Measurements from ENCODE around the gene ANKRD34A. TPM values are rescaled to one million over a fixed set of nuclear protein-coding genes. Genes with fewer than 3 reads are reported as not detected.
A peak's percentile ranks its signal among the peaks of the same experiment; 100 is the strongest.

Gene ANKRD34A
- total and polyA plus RNA-seq, 2 of the 13 experiments (the other 11 are each of a cell fraction or from before 2014, with no cell fraction given): 0.05 to 0.07 TPM

GRCh38 chr1:145957443-145958319 lies 6.7 kb downstream of the ANKRD34A start, which contains the start of gene LIX1L (continued):
- TF ChIP-seq ZNF496 (CRISPR knock-in tag; IDR thresholded peaks at IDR 0.05; ENCODE audit: insufficient replicate concordance): no peak
- peak; percentile 93 for TF ChIP-seq HMG20B (CRISPR knock-in tag; conservative IDR thresholded peaks at IDR 0.05)
- no peak for TF ChIP-seq ZNF570 (CRISPR knock-in tag; IDR thresholded peaks at IDR 0.05; ENCODE audit: borderline replicate concordance)
- no peak for TF ChIP-seq KAT2B (IDR thresholded peaks at IDR 0.05; ENCODE audit: borderline replicate concordance, low read depth, low read length)
- TF ChIP-seq RNF219 (CRISPR knock-in tag; IDR thresholded peaks at IDR 0.05): no peak
- TF ChIP-seq ZNF747 (CRISPR knock-in tag; IDR thresholded peaks at IDR 0.05; ENCODE audit: borderline replicate concordance): peak; percentile 53; the same call in 1 of the 2 replicates
- no peak for TF ChIP-seq FOXP1 (IDR thresholded peaks at IDR 0.05)
- no peak for TF ChIP-seq FOXP1 (CRISPR knock-in tag; IDR thresholded peaks at IDR 0.05)
- TF ChIP-seq WIZ (CRISPR knock-in tag; IDR thresholded peaks at IDR 0.05): no peak
- no peak for TF ChIP-seq KLF6 (CRISPR knock-in tag; IDR thresholded peaks at IDR 0.05)
- TF ChIP-seq NR3C1 (CRISPR knock-in tag; IDR thresholded peaks at IDR 0.05): no peak
- no peak for TF ChIP-seq MLLT10 (CRISPR knock-in tag; IDR thresholded peaks at IDR 0.05)
- no peak for TF ChIP-seq ZFP62 (CRISPR knock-in tag; IDR thresholded peaks at IDR 0.05)
- no peak for TF ChIP-seq ZNF20 (CRISPR knock-in tag; IDR thresholded peaks at IDR 0.05)
- no peak for TF ChIP-seq MAFK (conservative IDR thresholded peaks at IDR 0.05 in 1 of 2, IDR thresholded peaks at IDR 0.05 in 1 of 2; ENCODE audit: low read length in 2 of 2)
- TF ChIP-seq ZHX2 (IDR thresholded peaks at IDR 0.05; ENCODE audit: low read depth): no peak
- no peak for TF ChIP-seq ZHX2 (CRISPR knock-in tag; IDR thresholded peaks at IDR 0.05; ENCODE audit: borderline replicate concordance)
- TF ChIP-seq ZNF253 (CRISPR knock-in tag; IDR thresholded peaks at IDR 0.05; ENCODE audit: borderline replicate concordance): no peak
- no peak for TF ChIP-seq FOSL1 (CRISPR knock-in tag; IDR thresholded peaks at IDR 0.05; ENCODE audit: borderline replicate concordance)
- TF ChIP-seq ZNF83 (CRISPR knock-in tag; IDR thresholded peaks at IDR 0.05; ENCODE audit: borderline replicate concordance): no peak
- TF ChIP-seq THAP11 (CRISPR knock-in tag; IDR thresholded peaks at IDR 0.05): no peak; the same call in 1 of the 2 replicates
- no peak for TF ChIP-seq ZNF10 (CRISPR knock-in tag; IDR thresholded peaks at IDR 0.05; ENCODE audit: borderline replicate concordance, low read depth)
- TF ChIP-seq ZNF569 (CRISPR knock-in tag; IDR thresholded peaks at IDR 0.05; ENCODE audit: borderline replicate concordance): no peak
